ENCODE measurements around the gene MLPH. TPM values are rescaled to one million over a fixed set of nuclear protein-coding genes. Genes with fewer than 3 reads are reported as not detected.
A peak's percentile ranks its signal among the peaks of the same experiment; 100 is the strongest.

The MLPH gene
- total and polyA plus RNA-seq, 2 of the 13 experiments (the other 11 are each of a cell fraction or from before 2014, with no cell fraction given): 0.12 TPM; not detected in 1

DNA sequence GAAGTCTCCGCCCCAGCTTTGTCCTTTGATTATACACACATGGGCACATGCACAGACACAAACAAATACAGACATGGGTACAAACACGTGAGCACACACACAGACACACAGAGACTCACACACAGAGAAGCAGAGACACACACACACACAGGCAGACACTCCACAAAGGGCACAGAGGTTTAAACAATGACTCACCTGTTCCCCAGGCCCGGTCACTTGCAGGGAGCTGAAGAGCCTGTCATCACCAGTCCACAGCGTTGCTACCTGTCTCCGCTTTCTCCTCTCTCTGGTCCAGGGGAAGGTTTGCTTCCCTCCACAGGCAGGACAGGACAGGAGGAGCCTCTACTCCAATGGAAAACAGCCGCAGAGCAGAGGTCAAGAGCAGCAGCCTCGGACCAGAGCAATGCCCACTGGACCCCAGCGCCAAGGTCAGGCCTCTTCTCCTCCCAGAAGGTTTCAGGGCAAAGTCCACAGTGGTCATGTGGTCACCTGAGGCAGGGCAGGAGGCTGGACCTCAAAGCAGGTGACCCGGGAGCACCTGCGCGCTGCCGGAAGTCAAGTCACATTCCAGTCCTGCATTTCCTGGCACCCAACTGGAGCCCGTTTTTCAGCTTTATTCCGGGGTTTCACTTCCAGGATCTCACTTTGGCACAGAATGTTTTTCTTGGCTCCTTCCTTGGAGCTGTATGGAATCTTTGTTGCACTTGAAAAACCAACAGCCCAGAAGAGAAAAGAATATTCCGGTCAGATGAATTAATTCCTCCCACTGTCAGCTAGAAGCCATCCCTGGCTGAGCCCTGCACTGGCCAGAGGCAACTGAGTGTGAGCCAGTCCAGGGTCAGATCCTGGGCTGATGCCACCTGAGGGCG, 103.5 kb downstream of the MLPH start, which contains the start of gene RAB17 (continued):
- TF ChIP-seq SIN3A (IDR thresholded peaks at IDR 0.05; ENCODE audit: borderline replicate concordance, low read depth, low read length) (peak; percentile 85; the same call in 1 of the 2 replicates), ZMYM3 (CRISPR knock-in tag; IDR thresholded peaks at IDR 0.05) (peak; percentile 93), ZNF839 (CRISPR knock-in tag; IDR thresholded peaks at IDR 0.05; ENCODE audit: borderline replicate concordance) (peak; percentile 80; the same call in 1 of the 2 replicates), NAIF1 (CRISPR knock-in tag; IDR thresholded peaks at IDR 0.05; ENCODE audit: borderline replicate concordance) (peak; percentile 76; the same call in 1 of the 2 replicates), KAT2B (IDR thresholded peaks at IDR 0.05; ENCODE audit: borderline replicate concordance, low read depth, low read length) (no peak), NFKBIZ (CRISPR knock-in tag; IDR thresholded peaks at IDR 0.05) (no peak; the same call in none of the 2 replicates), ZNF263 (CRISPR knock-in tag; IDR thresholded peaks at IDR 0.05) (peak; percentile 95), ZNF496 (CRISPR knock-in tag; IDR thresholded peaks at IDR 0.05; ENCODE audit: insufficient replicate concordance) (no peak), BHLHE40 (IDR thresholded peaks at IDR 0.05; ENCODE audit: low read length) (peak; percentile 97), PLRG1 (conservative IDR thresholded peaks at IDR 0.05) (no peak), CCDC6 (CRISPR knock-in tag; IDR thresholded peaks at IDR 0.05) (peak; percentile 67), ZNF33B (CRISPR knock-in tag; IDR thresholded peaks at IDR 0.05) (0 out of 2 replicates have a peak, but pooled peaks have one; percentile 61), NPAS2 (CRISPR knock-in tag; IDR thresholded peaks at IDR 0.05; ENCODE audit: borderline replicate concordance) (no peak), NONO (IDR thresholded peaks at IDR 0.05) (no peak), NONO (CRISPR knock-in tag; conservative IDR thresholded peaks at IDR 0.05) (peak; percentile 100), TFE3 (CRISPR knock-in tag; IDR thresholded peaks at IDR 0.05) (peak; percentile 99)
- TF ChIP-seq, protein P1, sequence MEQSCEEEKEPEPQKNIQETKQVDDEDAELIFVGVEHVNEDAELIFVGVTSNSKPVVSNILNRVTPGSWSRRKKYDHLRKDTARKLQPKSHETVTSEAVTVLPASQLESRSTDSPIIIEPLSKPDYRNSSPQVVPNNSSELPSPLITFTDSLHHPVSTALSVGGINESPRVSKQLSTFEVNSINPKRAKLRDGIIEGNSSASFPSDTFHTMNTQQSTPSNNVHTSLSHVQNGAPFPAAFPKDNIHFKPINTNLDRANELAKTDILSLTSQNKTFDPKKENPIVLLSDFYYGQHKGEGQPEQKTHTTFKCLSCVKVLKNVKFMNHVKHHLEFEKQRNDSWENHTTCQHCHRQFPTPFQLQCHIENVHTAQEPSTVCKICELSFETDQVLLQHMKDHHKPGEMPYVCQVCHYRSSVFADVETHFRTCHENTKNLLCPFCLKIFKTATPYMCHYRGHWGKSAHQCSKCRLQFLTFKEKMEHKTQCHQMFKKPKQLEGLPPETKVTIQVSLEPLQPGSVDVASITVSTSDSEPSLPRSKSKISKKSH (CRISPR knock-in tag; IDR thresholded peaks at IDR 0.05; ENCODE audit: borderline replicate concordance): peak; percentile 83; the same call in 1 of the 2 replicates
- TF ChIP-seq, protein P2, sequence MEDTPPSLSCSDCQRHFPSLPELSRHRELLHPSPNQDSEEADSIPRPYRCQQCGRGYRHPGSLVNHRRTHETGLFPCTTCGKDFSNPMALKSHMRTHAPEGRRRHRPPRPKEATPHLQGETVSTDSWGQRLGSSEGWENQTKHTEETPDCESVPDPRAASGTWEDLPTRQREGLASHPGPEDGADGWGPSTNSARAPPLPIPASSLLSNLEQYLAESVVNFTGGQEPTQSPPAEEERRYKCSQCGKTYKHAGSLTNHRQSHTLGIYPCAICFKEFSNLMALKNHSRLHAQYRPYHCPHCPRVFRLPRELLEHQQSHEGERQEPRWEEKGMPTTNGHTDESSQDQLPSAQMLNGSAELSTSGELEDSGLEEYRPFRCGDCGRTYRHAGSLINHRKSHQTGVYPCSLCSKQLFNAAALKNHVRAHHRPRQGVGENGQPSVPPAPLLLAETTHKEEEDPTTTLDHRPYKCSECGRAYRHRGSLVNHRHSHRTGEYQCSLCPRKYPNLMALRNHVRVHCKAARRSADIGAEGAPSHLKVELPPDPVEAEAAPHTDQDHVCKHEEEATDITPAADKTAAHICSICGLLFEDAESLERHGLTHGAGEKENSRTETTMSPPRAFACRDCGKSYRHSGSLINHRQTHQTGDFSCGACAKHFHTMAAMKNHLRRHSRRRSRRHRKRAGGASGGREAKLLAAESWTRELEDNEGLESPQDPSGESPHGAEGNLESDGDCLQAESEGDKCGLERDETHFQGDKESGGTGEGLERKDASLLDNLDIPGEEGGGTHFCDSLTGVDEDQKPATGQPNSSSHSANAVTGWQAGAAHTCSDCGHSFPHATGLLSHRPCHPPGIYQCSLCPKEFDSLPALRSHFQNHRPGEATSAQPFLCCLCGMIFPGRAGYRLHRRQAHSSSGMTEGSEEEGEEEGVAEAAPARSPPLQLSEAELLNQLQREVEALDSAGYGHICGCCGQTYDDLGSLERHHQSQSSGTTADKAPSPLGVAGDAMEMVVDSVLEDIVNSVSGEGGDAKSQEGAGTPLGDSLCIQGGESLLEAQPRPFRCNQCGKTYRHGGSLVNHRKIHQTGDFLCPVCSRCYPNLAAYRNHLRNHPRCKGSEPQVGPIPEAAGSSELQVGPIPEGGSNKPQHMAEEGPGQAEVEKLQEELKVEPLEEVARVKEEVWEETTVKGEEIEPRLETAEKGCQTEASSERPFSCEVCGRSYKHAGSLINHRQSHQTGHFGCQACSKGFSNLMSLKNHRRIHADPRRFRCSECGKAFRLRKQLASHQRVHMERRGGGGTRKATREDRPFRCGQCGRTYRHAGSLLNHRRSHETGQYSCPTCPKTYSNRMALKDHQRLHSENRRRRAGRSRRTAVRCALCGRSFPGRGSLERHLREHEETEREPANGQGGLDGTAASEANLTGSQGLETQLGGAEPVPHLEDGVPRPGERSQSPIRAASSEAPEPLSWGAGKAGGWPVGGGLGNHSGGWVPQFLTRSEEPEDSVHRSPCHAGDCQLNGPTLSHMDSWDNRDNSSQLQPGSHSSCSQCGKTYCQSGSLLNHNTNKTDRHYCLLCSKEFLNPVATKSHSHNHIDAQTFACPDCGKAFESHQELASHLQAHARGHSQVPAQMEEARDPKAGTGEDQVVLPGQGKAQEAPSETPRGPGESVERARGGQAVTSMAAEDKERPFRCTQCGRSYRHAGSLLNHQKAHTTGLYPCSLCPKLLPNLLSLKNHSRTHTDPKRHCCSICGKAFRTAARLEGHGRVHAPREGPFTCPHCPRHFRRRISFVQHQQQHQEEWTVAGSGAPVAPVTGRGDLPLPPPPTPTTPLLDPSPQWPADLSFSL (CRISPR knock-in tag; IDR thresholded peaks at IDR 0.05): peak; percentile 97
- TF ChIP-seq, protein P3, sequence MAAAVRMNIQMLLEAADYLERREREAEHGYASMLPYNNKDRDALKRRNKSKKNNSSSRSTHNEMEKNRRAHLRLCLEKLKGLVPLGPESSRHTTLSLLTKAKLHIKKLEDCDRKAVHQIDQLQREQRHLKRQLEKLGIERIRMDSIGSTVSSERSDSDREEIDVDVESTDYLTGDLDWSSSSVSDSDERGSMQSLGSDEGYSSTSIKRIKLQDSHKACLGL (CRISPR knock-in tag; IDR thresholded peaks at IDR 0.05): peak; percentile 85
